Activated naive CD8-positive, alpha-beta T cell treated with anti-CD3 and anti-CD28 coated beads for 36 hours (primary cell): ENCODE measurements around the gene SMG5. TPM values are rescaled to one million over a fixed set of nuclear protein-coding genes. Genes with fewer than 3 reads are reported as not detected.
"Not testable (repeated sequence)": the region's sequence is repeated elsewhere in the genome, so short reads cannot be mapped to it uniquely, and the experiment has no call there.

Source experiments
- DNase-seq: peaks from one replicate; pipeline ENCODE4 v3.0.0; 2021
- H3K27ac Mint-ChIP-seq: one replicate; pipeline ENCODE4 v1.8.0; 2022; ENCODE audit warnings: mild to moderate bottlenecking, moderate library complexity, mixed read lengths
- H3K27me3 Mint-ChIP-seq: one replicate; pipeline ENCODE4 v1.8.0; 2022; ENCODE audit warnings: mild to moderate bottlenecking, mixed read lengths
- H3K36me3 Mint-ChIP-seq: one replicate; pipeline ENCODE4 v1.8.0; 2021; ENCODE audit warnings: mild to moderate bottlenecking, mixed read lengths
- H3K4me1 Mint-ChIP-seq: one replicate; pipeline ENCODE4 v1.8.0; 2021; ENCODE audit warnings: mixed read lengths
- H3K4me3 Mint-ChIP-seq: one replicate; pipeline ENCODE4 v1.8.0; 2022; ENCODE audit warnings: mild to moderate bottlenecking, moderate library complexity, mixed read lengths
- H3K9me3 Mint-ChIP-seq: one replicate; pipeline ENCODE4 v1.8.0; 2022; ENCODE audit warnings: mixed read lengths
- total RNA-seq, 2 experiments: library from RNA; stranded (reverse); gene quantifications; one replicate each; pipeline ENCODE4 v1.2.3, GENCODE V29; 2021

SMG5 gene, protein sequence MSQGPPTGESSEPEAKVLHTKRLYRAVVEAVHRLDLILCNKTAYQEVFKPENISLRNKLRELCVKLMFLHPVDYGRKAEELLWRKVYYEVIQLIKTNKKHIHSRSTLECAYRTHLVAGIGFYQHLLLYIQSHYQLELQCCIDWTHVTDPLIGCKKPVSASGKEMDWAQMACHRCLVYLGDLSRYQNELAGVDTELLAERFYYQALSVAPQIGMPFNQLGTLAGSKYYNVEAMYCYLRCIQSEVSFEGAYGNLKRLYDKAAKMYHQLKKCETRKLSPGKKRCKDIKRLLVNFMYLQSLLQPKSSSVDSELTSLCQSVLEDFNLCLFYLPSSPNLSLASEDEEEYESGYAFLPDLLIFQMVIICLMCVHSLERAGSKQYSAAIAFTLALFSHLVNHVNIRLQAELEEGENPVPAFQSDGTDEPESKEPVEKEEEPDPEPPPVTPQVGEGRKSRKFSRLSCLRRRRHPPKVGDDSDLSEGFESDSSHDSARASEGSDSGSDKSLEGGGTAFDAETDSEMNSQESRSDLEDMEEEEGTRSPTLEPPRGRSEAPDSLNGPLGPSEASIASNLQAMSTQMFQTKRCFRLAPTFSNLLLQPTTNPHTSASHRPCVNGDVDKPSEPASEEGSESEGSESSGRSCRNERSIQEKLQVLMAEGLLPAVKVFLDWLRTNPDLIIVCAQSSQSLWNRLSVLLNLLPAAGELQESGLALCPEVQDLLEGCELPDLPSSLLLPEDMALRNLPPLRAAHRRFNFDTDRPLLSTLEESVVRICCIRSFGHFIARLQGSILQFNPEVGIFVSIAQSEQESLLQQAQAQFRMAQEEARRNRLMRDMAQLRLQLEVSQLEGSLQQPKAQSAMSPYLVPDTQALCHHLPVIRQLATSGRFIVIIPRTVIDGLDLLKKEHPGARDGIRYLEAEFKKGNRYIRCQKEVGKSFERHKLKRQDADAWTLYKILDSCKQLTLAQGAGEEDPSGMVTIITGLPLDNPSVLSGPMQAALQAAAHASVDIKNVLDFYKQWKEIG
- total RNA-seq, result 10 to 100 TPM; 90.7 to 92.0 TPM

DNA sequence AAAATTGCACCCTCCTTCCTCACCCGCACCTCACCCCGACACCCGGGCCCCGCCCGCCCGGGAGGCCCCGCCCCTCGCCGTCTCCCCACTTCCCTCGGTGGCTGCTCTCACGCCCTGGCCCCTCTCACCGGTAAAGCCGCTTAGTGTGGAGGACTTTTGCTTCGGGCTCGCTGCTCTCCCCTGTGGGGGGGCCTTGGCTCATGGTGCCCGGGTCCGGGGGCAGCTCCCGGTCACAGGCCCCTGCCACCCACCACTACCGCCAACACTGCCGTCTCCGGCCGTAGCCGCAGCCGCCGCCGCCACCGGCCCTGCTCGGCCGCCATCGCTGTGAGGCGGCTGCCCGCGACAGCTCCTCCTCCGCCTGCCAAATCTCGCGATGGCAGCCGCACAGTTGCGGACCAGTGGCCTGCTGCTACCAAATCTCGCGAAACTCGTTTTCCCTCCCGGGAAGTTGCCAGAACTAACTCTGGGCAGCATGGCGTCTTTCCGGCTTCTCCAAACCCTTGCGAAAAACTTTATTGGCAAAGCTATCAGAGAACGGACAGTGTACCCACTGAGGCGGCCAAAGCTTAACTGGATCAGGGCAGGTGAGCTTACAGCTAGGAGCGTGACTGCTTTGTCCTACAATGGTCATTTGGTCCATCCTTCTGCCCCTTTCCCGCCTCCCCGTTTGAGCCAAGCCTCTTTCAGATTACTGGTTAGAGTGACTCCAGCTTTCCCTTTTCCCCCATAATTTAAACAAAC lies at the start of gene SMG5:
SMG5 (minus strand) TSS at position 347 of the 744 bp plus-strand sequence; CDS start at position 202, 145 bp downstream.
- H3K4me1 Mint-ChIP-seq, result peaks cover 31% of the 10 kb centered on the region
- no peaks in the 10 kb centered on the region for H3K9me3 Mint-ChIP-seq
- H3K36me3 Mint-ChIP-seq, result peaks cover 29% of the 10 kb centered on the region
- H3K27ac Mint-ChIP-seq, result peak within 1 kb of the TSS; percentile 96
- peaks cover 3% of the 10 kb centered on the region for H3K27me3 Mint-ChIP-seq
- H3K4me3 Mint-ChIP-seq, result peak within 1 kb of the TSS; percentile 98
- DNase-seq, result peak; percentile 97

DNA sequence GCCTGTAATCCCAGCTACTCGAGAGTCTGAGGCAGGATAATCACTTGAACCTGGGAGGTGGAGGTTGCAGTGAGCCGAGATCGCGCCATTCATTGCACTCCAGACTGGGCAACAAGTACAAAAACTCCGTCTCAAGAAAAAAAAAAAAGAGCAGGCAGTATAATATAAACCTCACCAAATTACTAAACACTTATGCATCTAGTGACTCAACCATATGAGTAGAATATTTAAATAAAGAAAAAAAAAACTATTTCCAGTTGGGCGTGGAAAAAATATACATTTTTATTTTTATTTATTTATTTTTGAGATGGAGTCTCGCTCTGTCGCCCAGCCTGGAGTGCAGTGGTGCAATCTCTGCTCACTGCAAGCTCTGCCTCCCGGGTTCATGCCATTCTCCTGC lies 40.6 kb upstream of the SMG5 start:
- H3K4me1 Mint-ChIP-seq, H3K4me3 Mint-ChIP-seq, H3K27me3 Mint-ChIP-seq, H3K9me3 Mint-ChIP-seq, H3K27ac Mint-ChIP-seq, DNase-seq: not testable (repeated sequence)
- peaks cover 26% of the 10 kb centered on the region for H3K36me3 Mint-ChIP-seq

DNA sequence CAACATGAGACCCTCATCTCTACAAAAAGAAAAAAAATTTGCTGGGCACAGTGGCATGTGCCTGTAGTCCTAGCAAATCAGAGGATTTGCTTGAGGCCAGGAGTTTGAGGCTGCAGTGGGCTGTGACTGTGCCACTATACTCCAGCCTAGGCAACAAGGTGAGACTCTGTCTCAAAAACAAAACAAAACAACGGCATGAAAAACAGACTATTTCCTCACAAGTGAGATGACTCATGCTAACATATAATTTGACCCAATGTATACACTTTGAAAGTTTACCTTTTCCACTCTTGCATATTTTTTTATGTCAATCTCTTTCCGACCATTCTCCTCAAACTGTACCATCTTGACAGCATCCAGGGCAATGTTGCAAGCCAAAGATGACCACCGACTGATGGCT lies 37.9 kb upstream of the SMG5 start:
- no peak for DNase-seq
- Mint-ChIP-seq H3K4me1 (no peaks in the 10 kb centered on the region), H3K4me3 (no peak overlapping the region), H3K27ac (no peak overlapping the region), H3K27me3 (no peaks in the 10 kb centered on the region), H3K36me3 (peaks cover 32% of the 10 kb centered on the region), H3K9me3 (no peaks in the 10 kb centered on the region)

DNA sequence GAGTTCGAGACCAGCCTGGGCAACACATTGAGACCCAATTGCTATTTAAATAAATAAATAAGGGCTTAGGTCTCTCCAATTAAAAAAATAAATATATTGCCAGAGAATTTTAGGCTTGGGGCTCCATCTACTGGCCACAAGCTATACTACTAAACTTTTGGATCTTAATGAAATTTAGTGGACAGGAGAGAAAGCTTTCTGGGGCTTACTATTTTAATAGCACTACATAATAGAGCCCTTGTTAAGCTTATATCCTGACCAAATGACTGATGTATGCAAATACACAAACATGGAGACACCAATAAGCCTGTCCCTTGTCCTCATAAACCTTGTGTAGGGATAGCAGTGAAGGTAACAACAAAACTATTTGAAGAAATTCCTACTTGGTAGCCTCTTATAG lies 37.0 kb upstream of the SMG5 start:
- Mint-ChIP-seq H3K27me3 (no peaks in the 10 kb centered on the region), H3K36me3 (peaks cover 25% of the 10 kb centered on the region), H3K4me1 (no peaks in the 10 kb centered on the region), H3K9me3 (no peaks in the 10 kb centered on the region), H3K4me3 (no peak overlapping the region), H3K27ac (no peak overlapping the region)
- no peak for DNase-seq

DNA sequence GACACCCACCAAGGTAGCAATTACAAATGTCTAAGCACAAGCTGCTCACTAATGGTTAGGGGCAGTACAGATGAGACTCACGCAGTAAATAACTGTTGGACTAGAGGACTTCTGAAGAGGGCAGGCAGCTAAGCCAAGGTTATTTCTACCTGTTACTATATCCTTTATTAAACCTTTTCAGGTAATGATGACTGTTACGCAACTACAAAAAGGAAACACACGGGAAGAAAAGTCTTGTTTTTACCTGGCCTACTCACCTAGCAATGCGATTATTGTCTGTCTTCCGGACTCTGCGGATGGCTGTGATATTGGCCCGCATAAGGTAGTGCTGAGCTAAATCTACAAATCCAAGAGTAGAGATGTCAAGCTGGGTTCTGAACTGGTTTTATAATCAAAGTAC lies 34.3 kb upstream of the SMG5 start:
- H3K9me3 Mint-ChIP-seq, result no peaks in the 10 kb centered on the region
- H3K27me3 Mint-ChIP-seq, result no peaks in the 10 kb centered on the region
- peaks cover 30% of the 10 kb centered on the region for H3K36me3 Mint-ChIP-seq
- DNase-seq, result no peak
- H3K27ac Mint-ChIP-seq, result no peak overlapping the region
- H3K4me3 Mint-ChIP-seq, result no peak overlapping the region
- no peaks in the 10 kb centered on the region for H3K4me1 Mint-ChIP-seq

DNA sequence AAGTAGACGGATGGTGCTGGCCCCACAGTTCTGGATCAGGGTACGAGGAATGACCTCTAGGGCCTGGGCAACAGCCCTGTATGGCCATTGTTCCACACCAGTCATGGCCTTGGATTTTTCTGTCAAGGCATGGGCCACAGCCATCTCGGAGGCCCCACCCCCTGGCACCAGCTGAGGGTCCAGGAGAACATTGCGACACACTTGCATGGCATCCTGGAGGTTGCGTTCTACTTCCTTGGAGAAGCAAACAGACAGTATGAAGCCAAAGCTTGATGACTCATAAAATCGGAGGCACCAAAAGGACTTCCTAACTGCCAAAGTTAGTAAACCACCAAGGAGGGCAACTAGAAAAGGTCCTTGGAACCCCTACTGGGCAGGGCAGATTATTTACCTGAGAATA lies 28.3 kb upstream of the SMG5 start:
- Mint-ChIP-seq H3K4me3 (no peak overlapping the region), H3K9me3 (no peaks in the 10 kb centered on the region), H3K27me3 (no peaks in the 10 kb centered on the region), H3K27ac (no peak overlapping the region), H3K4me1 (no peaks in the 10 kb centered on the region), H3K36me3 (peaks cover 23% of the 10 kb centered on the region)
- no peak for DNase-seq

DNA sequence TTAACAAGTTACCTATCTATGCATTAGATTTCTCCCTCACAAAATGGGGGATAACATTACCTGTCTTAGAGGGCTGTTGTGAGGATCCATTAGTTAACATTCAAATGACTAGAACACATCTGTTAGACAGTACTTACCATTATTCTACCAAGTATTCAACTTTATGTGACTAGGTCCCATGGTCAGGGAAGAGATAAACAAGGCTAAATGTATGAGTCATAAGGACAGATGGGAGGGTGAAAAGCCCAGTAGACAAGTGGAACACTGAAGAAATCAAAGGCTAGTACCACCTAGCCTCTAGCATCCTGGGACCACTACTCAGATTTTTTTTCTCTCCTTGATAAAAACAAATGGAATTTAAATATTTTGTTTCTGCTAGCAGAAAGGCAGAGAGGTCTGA lies 25.5 kb upstream of the SMG5 start:
- Mint-ChIP-seq H3K9me3 (no peaks in the 10 kb centered on the region), H3K4me3 (no peak overlapping the region), H3K36me3 (peaks cover 21% of the 10 kb centered on the region), H3K4me1 (no peaks in the 10 kb centered on the region), H3K27ac (no peak overlapping the region), H3K27me3 (no peaks in the 10 kb centered on the region)
- no peak for DNase-seq

DNA sequence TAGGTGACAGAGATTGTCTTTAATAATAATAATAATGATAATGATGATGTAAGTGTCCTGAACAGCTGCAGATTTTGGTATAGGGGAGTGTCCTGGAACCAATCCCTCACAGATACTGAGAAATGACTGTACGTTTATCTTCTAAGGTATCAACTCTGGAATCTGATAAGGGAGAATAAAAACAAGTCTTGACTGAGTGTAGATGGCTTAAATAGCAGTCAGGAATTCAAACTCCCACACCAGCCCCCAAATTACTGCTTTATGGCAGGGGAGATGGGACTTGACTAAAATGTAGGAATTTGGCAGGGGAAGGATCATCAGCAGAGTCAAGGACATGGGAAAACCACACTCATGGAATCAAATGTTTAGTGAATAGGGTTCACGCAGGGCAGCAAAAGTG lies 22.6 kb upstream of the SMG5 start:
- peaks cover 17% of the 10 kb centered on the region for H3K36me3 Mint-ChIP-seq
- H3K4me1 Mint-ChIP-seq, result no peaks in the 10 kb centered on the region

DNA sequence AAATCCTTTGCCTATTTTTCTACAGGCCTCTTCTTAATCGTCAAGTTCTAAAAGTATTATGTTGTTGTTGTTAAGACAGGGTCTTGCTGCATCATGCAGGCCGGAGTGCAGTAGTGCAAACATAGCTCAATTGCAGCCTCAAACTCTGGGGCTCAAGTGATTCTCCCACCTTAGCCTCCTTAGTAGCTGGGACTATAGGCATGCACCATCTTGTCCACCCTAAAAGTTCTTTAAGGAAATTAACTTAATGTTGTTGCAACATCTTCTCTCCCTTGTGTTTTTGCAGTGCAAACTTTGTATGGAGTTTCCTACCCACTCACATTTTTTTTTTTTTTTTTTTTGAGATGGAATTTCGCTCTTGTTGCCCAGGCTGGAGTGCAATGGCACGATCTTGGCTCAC lies 20.6 kb upstream of the SMG5 start:
- Mint-ChIP-seq H3K36me3 (peaks cover 15% of the 10 kb centered on the region), H3K4me3 (no peak overlapping the region), H3K4me1 (no peaks in the 10 kb centered on the region), H3K27ac (no peak overlapping the region), H3K9me3 (no peaks in the 10 kb centered on the region), H3K27me3 (no peaks in the 10 kb centered on the region)
- DNase-seq, result no peak

More for the DNA sequence above, 22.6 kb upstream of the SMG5 start:
- no peaks in the 10 kb centered on the region for H3K9me3 Mint-ChIP-seq
- no peaks in the 10 kb centered on the region for H3K27me3 Mint-ChIP-seq
- no peak for DNase-seq
- no peak overlapping the region for H3K27ac Mint-ChIP-seq
- H3K4me3 Mint-ChIP-seq, result no peak overlapping the region

DNA sequence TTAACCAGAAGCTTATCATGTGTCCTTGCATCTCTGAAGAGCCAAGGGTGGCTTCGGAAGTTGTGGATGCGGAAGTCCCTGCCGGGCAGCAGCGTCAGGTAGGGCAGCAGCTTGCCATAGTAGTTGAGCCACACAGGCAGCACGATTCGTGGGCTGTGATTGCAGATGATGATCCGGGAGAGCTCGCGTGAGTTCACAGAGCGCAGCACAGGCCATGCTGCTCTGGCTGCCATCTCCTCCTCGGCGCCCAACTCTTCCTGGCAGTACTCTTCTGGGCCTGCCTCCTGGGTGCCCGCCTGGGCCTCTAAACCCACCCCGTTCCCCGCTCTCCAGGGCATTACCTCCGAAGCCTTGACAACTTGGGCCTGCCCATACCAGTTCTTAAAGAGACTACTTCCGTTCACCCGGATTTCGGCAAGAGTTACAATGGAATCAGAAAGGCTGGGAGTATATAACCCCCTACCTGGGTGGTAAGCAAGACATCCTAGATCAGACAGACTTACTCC lies 16.3 kb upstream of the SMG5 start, which contains the start of gene VHLL:
VHLL (minus strand) TSS at position 456 of the 506 bp plus-strand sequence; CDS start at position 338, 118 bp downstream.
- H3K36me3 Mint-ChIP-seq, result peaks cover 2% of the 10 kb centered on the region
- no peaks in the 10 kb centered on the region for H3K9me3 Mint-ChIP-seq
- DNase-seq, result no peak
- no peaks in the 10 kb centered on the region for H3K27me3 Mint-ChIP-seq
- no peak within 1 kb of the TSS for H3K27ac Mint-ChIP-seq
- no peak within 1 kb of the TSS for H3K4me3 Mint-ChIP-seq
- H3K4me1 Mint-ChIP-seq, result peaks cover 11% of the 10 kb centered on the region

DNA sequence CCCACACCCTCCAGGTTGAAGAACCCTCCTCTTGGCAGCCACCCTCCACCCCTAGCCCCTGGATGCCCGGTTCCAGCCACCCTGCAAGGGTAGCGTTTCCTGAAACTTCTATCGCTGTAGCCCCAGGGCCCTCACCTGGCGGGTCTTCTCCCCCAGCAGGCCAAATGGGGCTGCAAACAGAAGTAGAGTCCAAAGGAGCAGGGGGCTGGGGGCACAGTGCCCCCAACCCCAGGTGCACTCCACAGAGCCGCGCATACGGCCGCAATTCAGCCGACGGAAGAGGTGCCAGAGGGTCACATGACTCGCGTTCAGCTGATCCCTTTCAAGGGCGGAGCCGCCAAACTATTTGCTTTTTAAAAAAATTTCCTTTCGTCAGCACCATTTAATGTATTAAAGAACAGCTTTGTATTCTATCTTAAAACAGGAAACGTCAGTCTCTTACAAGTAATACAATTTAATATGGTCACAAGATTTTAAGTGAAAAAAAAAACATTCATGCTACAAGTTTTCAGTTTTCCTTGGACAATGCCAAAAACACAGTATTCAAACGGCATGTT lies 12.8 kb upstream of the SMG5 start, which contains the start of gene GLMP:
GLMP (minus strand) TSS at position 289 of the 557 bp plus-strand sequence; CDS start at position 255, 34 bp downstream.
- Mint-ChIP-seq H3K36me3 (no peaks in the 10 kb centered on the region), H3K9me3 (no peaks in the 10 kb centered on the region), H3K27ac (peak within 1 kb of the TSS; percentile 28), H3K4me1 (peaks cover 11% of the 10 kb centered on the region), H3K27me3 (no peaks in the 10 kb centered on the region), H3K4me3 (peak within 1 kb of the TSS; percentile 87)
- DNase-seq, result peak; percentile 60

DNA sequence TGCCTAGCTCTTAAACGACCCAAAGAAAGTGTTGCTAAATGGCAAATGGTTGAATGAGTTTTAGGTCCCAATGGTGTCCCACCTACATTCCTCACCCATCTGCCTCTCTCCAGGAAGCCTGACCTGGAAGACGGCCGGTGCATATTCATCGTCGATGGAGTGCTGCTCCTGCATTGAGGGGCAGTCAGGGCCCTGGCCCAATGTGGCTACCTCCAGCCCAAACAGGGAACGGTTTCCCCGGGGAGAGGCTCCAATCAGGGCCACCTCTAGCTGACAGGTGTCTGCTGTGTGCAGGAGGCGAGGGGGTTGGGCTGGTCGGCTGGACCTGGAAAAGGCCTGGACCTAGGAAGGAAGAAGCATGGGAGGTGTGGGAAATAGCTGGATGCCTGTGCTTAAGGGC lies 11.3 kb upstream of the SMG5 start:
- peaks cover 11% of the 10 kb centered on the region for H3K4me1 Mint-ChIP-seq
- no peak for DNase-seq
- H3K36me3 Mint-ChIP-seq, result no peaks in the 10 kb centered on the region
- H3K27me3 Mint-ChIP-seq, result no peaks in the 10 kb centered on the region
- H3K27ac Mint-ChIP-seq, result no peak overlapping the region
- no peak overlapping the region for H3K4me3 Mint-ChIP-seq
- H3K9me3 Mint-ChIP-seq, result no peaks in the 10 kb centered on the region

DNA sequence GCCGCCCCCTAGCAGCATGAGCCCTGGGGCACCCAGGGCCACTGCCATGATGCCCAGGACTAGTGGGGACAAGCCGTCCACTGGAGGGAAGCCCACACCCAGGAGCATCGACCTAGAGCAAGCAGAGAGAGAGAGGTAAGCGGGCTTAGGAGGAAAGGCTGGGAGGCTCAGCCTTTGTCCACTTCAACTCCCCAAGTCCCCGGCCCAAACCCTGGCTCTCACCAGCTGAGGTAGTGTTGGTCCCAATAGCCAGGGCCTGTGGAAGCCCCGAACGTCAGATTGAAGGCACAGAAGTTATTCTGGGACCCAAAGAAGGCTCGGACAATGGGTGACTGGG lies 10.4 kb upstream of the SMG5 start:
- peaks cover 11% of the 10 kb centered on the region for H3K4me1 Mint-ChIP-seq
- peaks cover 2% of the 10 kb centered on the region for H3K36me3 Mint-ChIP-seq
- H3K9me3 Mint-ChIP-seq, result no peaks in the 10 kb centered on the region
- no peak overlapping the region for H3K27ac Mint-ChIP-seq
- H3K27me3 Mint-ChIP-seq, result no peaks in the 10 kb centered on the region
- DNase-seq, result no peak
- no peak overlapping the region for H3K4me3 Mint-ChIP-seq
